Natural killer cell (primary cell): ENCODE results near the gene NOL4L. TPM values are rescaled to one million over a fixed set of nuclear protein-coding genes. Genes with fewer than 3 reads are reported as not detected.

Experiments
- ATAC-seq, 3 donors: fragments of 150-1000 bp in 2 of 3; fragments of 200-7000 bp in 1 of 3; cut with Tn5 transposase; 1 replicate in 1 of 3; 2 replicates in 2 of 3; pipeline ENCODE4 v1.10.0; 2021; ENCODE audit warnings: mild to moderate bottlenecking in 2 of 3, moderate library complexity in 2 of 3
- DNase-seq, 2 donors: peaks; one replicate each; pipeline versions ENCODE4 v3.0.0 to v3.0.0-alpha.2; 2013 to 2021; ENCODE audit warnings: mixed read lengths in 1 of 2
- H3K27ac ChIP-seq: one replicate; pipeline ENCODE4 v1.5.1; 2013; ENCODE audit warnings: mild to moderate bottlenecking, low read length
- H3K27me3 ChIP-seq: one replicate; pipeline ENCODE4 v1.6.1; 2013; ENCODE audit warnings: low read length; ENCODE audit not compliant: control insufficient read depth, insufficient read depth
- H3K36me3 ChIP-seq: one replicate; pipeline ENCODE4 v1.6.1; 2013; ENCODE audit warnings: low read length; ENCODE audit not compliant: control insufficient read depth, insufficient read depth
- H3K4me1 ChIP-seq: one replicate; pipeline ENCODE4 v1.6.1; 2013; ENCODE audit warnings: low read length; ENCODE audit not compliant: control insufficient read depth, insufficient read depth
- H3K4me3 ChIP-seq: one replicate; pipeline ENCODE4 v1.5.1; 2013; ENCODE audit warnings: low read length
- H3K9me3 ChIP-seq: one replicate; pipeline ENCODE4 v1.6.1; 2013; ENCODE audit warnings: low read length; ENCODE audit not compliant: control insufficient read depth, insufficient read depth
- H3K27ac Mint-ChIP-seq, 2 donors: one replicate each; pipeline ENCODE4 v1.8.0; 2022; ENCODE audit warnings: mild to moderate bottlenecking in 2 of 2, mixed read lengths in 2 of 2, moderate library complexity in 1 of 2
- H3K27me3 Mint-ChIP-seq, 2 donors: one replicate each; pipeline ENCODE4 v1.8.0; 2022; ENCODE audit warnings: low read depth in 2 of 2, mixed read lengths in 2 of 2
- H3K36me3 Mint-ChIP-seq: one replicate; pipeline ENCODE4 v1.8.0; 2022; ENCODE audit warnings: mixed read lengths
- H3K4me1 Mint-ChIP-seq, 2 donors: one replicate each; pipeline ENCODE4 v1.8.0; 2022; ENCODE audit warnings: mixed read lengths in 2 of 2
- H3K4me3 Mint-ChIP-seq: one replicate; pipeline ENCODE4 v1.8.0; 2022; ENCODE audit warnings: mild to moderate bottlenecking, moderate library complexity, mixed read lengths
- H3K9me3 Mint-ChIP-seq, 2 donors: one replicate each; pipeline ENCODE4 v1.8.0; 2022; ENCODE audit warnings: mixed read lengths in 2 of 2
- CTCF ChIP-seq: fragments of 200-600 bp; IDR thresholded peaks from one replicate; pipeline ENCODE4 v1.8.0; 2022; ENCODE audit warnings: antibody characterized with exemption
- WGBS: methylation state at CpG from one replicate; pipeline ENCODE4 v1.1.7; 2013; ENCODE audit warnings: missing lambda C conversion rate; ENCODE audit not compliant: insufficient coverage; 5-methylcytosine and 5-hydroxymethylcytosine counted together
- intact Hi-C: fragments of 100-400 bp; cut with micrococcal nuclease; formaldehyde crosslinking; loops from one replicate; pipeline ENCODE4 v1.14.2; 2022
- total RNA-seq, 4 donors: library from RNA; stranded (reverse); fragments of 120-200 nt in 1 of 4; gene quantifications; one replicate each; pipeline versions ENCODE4 v1.2.3 to v1.2.4, GENCODE V29; 2013 to 2022

Gene NOL4L
- total RNA-seq, 3 donors from 2014 or later (not counting 1 experiment from before 2014, with no cell fraction given): 101 to 136 (median 114) TPM

- Histone ChIP-seq H3K4me1 (peaks cover 9% of the 10 kb centered on the region), H3K9me3 (no peaks in the 10 kb centered on the region), H3K4me3 (no peak overlapping the region), H3K36me3 (peaks cover 84% of the 10 kb centered on the region), H3K27ac (no peak overlapping the region), H3K27me3 (no peaks in the 10 kb centered on the region)
- H3K36me3 Mint-ChIP-seq: no peaks in the 10 kb centered on the region
- peaks cover 17 to 41% of the 10 kb centered on the region in 2 donors for H3K4me1 Mint-ChIP-seq
- no peak for TF ChIP-seq CTCF
- no peak overlapping the region for H3K4me3 Mint-ChIP-seq
- peak overlapping the region; percentile 78 to 81 for H3K27ac Mint-ChIP-seq
- intact Hi-C loops: no loop called here
- H3K9me3 Mint-ChIP-seq: no peaks in the 10 kb centered on the region
- WGBS: 91% methylated on average over 8 of the region's 9 CpGs
- DNase-seq (no peak), ATAC-seq (no peak)
- H3K27me3 Mint-ChIP-seq: no peaks in the 10 kb centered on the region
These were observed 134.6 kb downstream of the NOL4L start for GRCh38 chr20:32450484-32451061.

- Histone ChIP-seq H3K4me3 (no peak overlapping the region), H3K27ac (no peak overlapping the region), H3K27me3 (no peaks in the 10 kb centered on the region), H3K36me3 (peaks cover 82% of the 10 kb centered on the region), H3K4me1 (peaks cover 10% of the 10 kb centered on the region), H3K9me3 (no peaks in the 10 kb centered on the region)
- intact Hi-C loops: no loop called here
- Mint-ChIP-seq H3K27ac (peak overlapping the region; percentile 78 to 81), H3K27me3 (no peaks in the 10 kb centered on the region), H3K36me3 (no peaks in the 10 kb centered on the region), H3K9me3 (no peaks in the 10 kb centered on the region), H3K4me1 (peaks cover 22 to 37% of the 10 kb centered on the region in 2 donors), H3K4me3 (no peak overlapping the region)
- DNase-seq: no peak
- WGBS: 68% methylated on average over 8 of the region's 8 CpGs
- no peak for TF ChIP-seq CTCF
- ATAC-seq: no peak
These were observed 135.2 kb downstream of the NOL4L start for GRCh38 chr20:32449890-32450401.

- DNase-seq: no peak
- Histone ChIP-seq H3K4me3 (no peak overlapping the region), H3K9me3 (no peaks in the 10 kb centered on the region), H3K27me3 (no peaks in the 10 kb centered on the region), H3K4me1 (peaks cover 10% of the 10 kb centered on the region), H3K36me3 (peaks cover 79% of the 10 kb centered on the region), H3K27ac (no peak overlapping the region)
- H3K27me3 Mint-ChIP-seq: no peaks in the 10 kb centered on the region
- no peaks in the 10 kb centered on the region for H3K9me3 Mint-ChIP-seq
- no peak for TF ChIP-seq CTCF
- H3K4me3 Mint-ChIP-seq: no peak overlapping the region
- intact Hi-C loops: no loop called here
- peaks cover 22 to 41% of the 10 kb centered on the region in 2 donors for H3K4me1 Mint-ChIP-seq
- peak overlapping the region; percentile 78 to 81 for H3K27ac Mint-ChIP-seq
- ATAC-seq: no peak
- WGBS: 86% methylated on average over 9 of the region's 9 CpGs
- H3K36me3 Mint-ChIP-seq: no peaks in the 10 kb centered on the region
These were observed 135.9 kb downstream of the NOL4L start for GRCh38 chr20:32449057-32449889.
